ELR (cell line): ENCODE data around the gene C4orf36.
A peak's percentile ranks its signal among the peaks of the same experiment; 100 is the strongest.

Source experiments
- DNase-seq: peaks from one replicate; pipeline ENCODE4 v3.0.0-alpha.2; 2015; ENCODE audit warnings: low read depth

C4orf36 gene

GRCh38 chr4:86917212-86918039, 25.2 kb upstream of the C4orf36 start:
- DNase-seq = no peak

DNA sequence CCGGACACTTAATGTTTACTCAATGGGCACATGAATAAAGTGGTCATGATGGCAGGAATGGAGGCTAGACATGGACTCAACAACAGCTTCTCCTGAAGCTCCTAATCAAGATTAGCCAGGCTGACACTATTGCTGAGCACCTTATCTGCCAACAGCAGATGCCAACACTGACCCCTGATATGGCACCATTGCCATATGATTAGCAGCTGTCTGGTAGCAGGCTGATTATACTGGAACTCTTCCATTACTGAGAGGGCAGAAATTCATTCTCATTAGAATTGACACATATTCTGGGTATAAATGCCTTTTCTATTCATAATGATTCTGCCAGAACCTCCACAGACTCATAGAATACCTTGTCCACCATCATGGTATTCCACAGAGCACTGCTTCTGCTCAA, 24.2 kb upstream of the C4orf36 start:
- DNase-seq = no peak

DNA sequence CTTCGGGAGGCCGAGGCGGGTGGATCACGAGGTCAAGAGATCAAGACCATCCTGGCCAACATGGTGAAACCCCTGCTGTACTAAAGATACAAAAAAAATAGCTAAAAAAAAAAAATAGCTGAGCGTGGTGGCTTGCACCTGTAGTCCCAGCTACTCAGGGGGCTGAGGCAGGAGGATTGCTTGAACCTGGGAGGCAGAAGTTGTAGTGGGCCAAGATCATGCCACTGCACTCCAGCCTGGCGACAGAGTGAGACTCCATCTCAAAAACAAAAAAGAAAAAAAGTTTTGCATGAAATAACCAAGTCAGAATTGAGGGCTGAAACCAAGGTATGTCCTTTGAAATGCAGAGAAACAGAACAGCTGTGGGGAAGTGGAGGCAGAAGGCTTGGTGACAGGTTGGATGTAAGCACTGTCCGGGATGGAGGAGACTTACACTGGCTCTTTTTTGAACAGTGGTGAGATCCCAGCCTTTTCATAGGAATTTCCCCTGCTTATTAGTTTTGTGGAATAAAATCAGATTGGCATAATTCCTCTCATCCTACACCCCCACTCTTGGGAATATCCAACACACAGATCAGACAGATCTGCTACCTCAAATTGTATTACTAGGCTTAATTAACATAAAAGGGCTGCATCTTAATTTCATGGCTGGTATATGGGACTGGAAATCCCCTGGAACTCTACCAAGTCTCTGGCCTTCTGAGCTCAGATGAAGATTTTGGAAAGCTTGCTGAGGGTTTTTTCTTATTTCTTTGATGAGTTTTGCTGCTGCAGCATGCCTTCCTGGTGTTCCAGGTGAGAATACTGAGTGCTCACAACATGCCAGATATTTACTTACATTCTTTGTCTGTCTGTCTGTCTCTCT, 18.8 kb upstream of the C4orf36 start:
- DNase-seq = no peak

- no peak for DNase-seq
These were observed 18.1 kb upstream of the C4orf36 start for GRCh38 chr4:86910369-86910768.

GRCh38 chr4:86909546-86910295, 17.5 kb upstream of the C4orf36 start:
- DNase-seq = no peak

DNA sequence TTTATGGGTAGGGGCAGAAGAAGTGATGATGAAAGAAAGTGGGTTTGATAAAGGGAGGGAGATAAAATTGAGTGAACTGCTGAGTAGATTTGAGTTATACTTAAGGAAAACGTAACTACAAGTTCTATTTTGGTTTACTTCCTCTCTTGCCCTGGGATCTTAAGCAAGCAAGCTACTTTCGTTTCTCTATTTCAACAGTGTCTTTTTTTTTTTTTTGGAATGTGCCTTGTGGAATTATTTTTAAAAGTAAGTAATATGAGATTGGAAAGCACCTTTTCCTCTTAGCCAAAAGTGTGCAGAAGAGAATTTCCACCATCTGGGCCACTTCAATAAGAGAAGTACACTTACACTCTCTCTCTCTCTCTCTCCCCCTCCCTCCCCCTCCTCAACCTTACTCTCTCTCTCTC, 16.0 kb upstream of the C4orf36 start:
- no peak for DNase-seq

DNA sequence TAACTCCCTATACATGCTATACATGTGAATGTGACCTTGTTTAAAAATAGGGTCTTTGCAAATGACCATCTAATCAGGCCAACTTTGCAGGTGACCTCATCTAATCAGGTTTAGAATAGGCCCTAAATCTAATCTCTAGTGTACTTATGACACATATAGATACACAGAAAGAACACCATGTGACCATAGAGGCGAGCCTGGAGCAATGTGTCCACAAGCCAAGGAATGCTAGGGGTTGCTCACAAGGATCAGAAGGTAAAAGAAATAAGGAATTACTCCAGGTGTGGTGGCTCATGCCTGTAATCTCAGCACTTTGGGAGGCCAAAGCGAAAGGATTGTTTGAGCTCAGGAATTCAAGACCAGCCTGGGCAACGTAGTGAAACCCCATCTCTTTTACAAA, 9.6 kb upstream of the C4orf36 start:
- DNase-seq = no peak

DNA sequence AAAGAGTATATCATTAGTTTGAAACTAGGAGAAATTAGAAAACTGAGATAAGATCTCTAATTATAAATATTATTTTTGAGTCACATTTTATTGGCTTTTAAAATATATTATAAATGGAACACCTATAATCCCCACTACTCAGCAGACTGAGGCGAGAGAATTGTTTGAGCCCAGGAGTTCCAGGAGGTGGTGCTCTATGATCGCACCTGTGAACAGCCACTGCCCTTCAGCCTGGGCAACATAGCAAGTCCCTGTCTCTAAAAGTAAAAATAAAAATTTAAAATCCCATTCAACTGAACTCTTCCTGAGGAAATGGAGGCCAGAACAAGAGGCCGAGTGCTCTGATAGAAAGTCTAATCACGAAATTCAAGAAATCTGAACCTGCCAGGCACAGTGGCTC, 6.3 kb upstream of the C4orf36 start:
- DNase-seq = no peak

DNA sequence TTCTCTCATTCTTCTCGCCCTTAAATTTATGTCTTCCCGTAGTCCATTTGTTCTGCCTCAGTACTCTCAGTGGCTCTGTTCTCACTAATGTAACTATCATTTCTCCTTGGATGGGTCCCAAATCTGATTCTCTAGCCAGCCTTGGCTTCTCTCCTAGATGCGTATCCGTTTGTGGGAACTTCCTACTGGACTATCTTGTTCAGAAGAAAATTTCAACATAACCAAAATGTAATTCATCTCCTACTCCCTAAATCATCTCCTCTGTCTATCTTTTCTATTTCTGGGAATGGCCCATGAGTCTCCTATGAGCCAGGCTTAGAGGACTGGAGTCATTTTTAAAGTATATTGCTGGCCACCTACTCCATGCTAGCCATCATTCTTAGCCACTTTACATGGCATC, 4.4 kb upstream of the C4orf36 start:
- DNase-seq = no peak

GRCh38 chr4:86895692-86896488, 3.7 kb upstream of the C4orf36 start:
- peak; percentile 81 for DNase-seq

- peak; percentile 62 for DNase-seq
These were observed 2.2 kb upstream of the C4orf36 start for GRCh38 chr4:86894455-86894854.

GRCh38 chr4:86893136-86893535, 914 bp upstream of the C4orf36 start:
- DNase-seq = no peak

- DNase-seq = no peak
These were observed 376 bp upstream of the C4orf36 start for GRCh38 chr4:86892636-86892960.

DNA sequence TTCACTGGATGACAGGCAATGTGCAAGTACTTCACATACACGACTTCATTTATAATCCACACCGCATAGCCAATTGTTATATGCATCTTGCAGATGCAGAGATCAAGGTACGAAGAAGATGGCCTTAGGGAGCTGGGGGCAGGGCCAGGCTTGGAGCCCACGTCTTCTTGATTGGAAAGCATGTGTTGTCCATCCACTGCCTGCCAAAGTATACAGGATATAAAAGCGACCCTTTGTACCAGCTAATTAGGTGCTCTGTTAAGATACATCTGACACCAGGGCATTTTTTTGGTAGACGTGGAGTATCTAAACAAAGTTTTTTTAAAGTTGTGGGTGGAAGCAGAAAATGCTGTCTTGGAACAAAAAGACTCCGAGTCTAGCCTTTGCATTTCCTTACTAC, 1.4 kb downstream of the C4orf36 start:
- DNase-seq = no peak

DNA sequence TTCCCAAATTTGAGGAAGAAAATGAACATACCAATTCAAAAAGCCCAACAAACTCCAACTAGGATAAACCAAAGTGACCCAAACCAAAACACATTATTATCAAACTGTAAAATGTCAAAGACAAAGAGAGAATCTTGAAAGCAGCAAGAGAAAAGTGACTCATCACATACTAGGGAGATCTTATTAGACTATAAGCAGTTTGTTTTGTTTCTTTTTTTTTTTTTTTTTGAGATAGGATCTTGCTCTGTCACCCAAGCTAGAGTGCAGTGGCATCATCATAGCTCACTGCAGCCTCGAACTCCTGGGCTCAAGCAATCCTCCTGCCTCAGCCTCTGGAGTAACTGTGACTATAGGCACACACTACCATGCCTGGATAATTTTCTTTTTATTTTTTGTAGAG, 12.6 kb downstream of the C4orf36 start:
- no peak for DNase-seq

DNA sequence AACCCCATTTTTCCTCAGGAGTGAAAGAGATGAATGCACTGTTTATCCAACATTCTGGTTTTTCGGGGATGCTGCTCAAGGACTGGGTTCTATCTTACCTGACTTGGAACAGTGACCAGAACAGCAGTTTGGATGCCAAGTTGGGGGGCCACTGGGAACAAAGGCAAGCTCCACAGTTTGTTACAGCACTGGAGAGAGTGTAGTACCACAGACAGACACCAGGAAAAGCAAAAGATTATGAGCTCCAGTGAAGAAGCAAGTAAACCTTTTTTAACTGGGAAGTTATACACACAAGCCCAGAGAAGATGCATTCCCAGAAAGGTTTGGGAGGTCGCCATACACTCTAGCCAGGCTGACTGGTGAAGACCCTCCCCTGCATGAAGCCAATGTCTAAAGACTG, 13.6 kb downstream of the C4orf36 start:
- no peak for DNase-seq

- no peak for DNase-seq
These were observed 15.1 kb downstream of the C4orf36 start for GRCh38 chr4:86876894-86877685.

DNA sequence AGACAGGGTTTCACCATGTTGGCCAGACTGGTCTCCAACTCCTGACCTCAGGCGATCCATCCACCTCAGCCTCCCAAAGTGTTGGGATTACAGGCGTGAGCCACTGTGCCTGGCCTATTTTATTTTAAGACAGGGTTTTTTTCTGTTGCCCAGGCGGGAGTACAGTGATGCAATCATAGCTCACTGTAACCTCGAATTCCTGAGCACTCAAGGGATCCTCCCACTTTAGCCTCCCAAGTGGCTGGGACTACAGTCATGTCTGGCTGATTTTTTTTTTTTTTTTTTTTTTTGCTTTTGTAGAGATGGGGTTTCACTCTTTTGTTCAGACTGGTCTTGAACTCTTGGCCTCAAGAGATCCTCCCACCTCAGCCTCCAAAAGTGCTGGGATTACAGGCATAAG, 16.8 kb downstream of the C4orf36 start:
- peak; percentile 36 for DNase-seq

DNA sequence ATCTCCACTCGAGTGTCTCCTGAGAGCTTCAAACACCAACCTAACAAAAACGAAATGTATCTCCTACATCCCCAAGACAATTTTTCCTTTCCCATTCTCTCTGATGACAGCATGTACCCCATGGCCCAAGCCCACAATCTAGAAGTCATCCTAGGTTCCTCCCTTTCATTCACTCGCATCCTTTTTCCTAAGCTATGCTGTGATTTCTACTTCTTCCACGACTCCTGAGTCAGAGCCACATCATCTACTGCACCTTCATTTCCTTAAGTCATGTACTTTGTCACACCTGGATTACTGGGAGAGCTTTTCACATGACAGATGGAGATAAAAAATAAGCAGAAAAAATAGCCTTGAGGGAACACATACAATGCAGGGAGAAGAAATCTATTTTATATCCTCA, 20.1 kb downstream of the C4orf36 start:
- no peak for DNase-seq

DNA sequence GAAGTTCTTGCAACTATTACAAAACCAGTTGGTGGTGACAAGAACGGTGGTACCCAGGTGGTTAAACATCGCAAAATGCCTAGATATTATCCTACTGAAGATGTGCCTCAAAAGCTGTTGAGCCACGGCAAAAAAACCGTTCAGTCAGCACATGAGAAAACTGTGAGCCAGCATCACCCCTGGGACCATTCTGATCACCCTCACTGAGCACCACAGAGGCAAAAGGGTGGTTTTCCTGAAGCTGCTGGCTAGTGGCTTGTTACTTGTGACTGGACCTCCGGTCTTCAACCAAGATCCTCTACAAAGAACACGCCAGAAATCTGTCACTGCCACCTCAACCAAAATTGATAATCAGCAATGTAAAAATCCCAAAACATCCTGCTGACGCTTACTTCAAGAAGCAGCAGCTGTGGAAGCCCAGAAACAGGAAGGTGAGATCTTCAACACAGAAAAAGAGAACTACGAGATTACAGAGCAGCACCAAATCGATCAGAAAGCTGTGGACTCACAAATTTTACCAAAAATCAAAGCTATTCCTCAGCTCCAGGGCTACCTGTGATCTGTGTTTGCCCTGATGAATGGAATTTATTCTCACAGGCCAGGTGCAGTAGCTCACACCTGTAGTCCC, 21.7 kb downstream of the C4orf36 start:
- no peak for DNase-seq
